HG03060 (cell line): ENCODE measurements around the gene FNDC3B.
"Not testable (repeated sequence)": the region's sequence is repeated elsewhere in the genome, so short reads cannot be mapped to it uniquely, and the experiment has no call there.

Experiments
- ATAC-seq: cut with Tn5 transposase; IDR thresholded peaks from one replicate; pipeline ENCODE4 v1.9.1; 2021; ENCODE audit warnings: low read depth, moderate number of reproducible peaks; ENCODE audit not compliant: unreplicated experiment

FNDC3B gene

DNA sequence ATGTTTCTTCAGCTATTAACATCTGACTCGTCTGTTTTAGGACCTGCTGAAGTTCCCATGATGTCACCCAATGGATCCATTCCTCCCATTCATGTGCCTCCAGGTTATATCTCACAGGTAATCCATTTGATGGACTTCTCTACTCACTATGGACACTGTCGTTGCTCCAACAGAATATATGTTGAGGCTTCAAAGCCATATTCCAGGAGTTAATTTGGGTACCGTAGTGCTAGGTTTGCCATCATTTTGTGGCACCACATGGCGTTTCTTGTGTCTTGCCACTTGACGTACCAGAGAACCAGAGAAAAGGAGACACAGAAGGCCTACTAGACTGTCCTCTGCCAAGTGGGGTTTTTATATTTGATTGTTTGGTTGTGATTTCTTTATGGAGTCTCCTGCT is 187.5 kb downstream of the FNDC3B start:
- ATAC-seq: no peak

DNA sequence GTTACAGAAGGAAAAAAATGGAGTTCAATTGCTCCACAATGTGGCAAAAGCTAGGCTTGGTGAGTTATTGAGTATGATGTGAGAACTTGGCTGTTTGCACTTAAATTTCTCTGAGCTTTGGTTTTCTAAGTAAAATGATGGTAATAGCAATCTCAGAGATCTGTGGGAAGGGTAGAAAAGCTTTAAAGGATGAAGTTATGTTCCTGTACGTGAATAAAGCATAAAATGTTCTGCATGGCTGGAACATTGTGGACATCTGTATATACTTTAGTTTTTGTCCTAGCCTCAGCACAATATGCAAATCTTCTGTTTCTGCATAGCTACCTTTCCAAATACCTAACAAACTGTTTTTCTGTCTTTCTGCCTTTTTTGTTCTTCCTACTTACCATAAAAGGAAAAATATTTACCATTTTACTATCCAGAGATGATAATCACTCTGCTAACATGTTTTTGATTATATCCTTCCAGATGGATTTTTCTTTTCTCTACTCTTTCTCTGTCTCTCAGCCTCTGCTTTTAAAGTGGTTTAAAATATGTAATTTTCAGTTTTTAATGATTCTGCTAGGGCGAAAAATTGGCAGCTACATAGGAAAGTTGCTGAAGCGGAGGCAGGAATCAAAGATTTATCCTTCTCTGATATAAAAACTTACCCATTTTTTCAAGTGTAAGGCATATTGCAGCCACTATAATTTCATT is 188.1 kb downstream of the FNDC3B start:
- ATAC-seq: no peak

DNA sequence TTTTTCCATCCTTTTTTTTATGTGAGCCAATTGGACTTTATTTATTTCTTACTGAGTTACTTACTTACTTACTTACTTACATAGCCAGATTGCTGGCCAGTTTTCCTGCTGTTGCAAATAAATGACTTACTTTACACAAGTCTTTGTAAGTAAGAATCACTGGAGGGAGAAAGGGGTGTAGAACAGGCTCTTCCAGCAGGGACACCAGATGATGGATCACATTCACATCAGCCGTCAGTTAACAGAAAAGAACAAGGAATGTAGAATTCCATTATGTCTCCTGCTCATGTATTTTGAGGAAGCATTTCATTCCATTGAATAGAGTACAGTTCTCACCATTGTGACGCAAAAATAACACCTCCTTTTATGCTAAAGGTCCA is 188.6 kb downstream of the FNDC3B start:
- no peak for ATAC-seq

DNA sequence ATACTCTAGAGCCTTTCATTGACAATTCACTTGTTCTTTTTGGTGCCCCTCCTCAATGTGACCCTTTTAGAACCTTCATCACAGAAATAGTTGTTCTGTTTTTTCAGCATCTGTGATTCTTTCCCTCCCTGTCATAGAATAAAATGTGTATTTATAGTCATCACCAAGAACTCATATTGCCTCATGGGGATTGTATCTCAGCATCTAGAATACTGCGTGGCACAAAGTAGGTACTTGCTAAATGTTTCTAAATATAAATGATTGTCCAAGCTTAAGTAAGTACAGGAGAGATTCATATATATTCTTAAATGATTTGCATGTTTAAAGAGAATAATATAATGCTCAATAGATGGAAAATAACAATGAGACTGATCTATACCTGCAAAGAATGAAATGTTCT is 190.1 kb downstream of the FNDC3B start:
- ATAC-seq: no peak

DNA sequence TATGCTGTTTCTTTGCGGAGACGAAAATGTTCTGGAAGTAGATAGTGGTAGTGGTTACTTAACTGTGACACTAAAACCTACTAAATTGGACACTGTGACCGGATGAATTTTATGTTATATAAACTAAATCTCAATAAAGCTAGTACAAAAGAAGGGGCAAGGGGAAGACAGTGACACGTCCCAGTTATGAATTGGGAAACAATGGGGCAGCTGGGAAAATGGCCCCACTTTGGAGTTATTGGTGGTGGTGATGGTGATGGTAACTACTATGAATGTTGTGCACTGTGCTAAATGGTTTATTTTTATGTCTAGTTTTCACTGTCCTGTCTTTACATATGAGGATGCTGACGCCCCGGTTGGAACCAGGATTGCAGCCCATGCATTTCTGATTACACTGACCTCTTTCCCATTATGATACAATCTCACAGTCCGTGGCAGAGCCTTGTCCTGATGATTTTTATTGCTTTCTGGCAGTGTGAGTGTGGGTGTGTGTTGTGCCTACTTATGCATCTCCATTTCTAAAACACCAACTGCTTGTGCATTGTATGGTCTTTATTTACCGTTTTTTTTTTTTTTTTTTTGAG is 192.0 kb downstream of the FNDC3B start:
- no peak for ATAC-seq

DNA sequence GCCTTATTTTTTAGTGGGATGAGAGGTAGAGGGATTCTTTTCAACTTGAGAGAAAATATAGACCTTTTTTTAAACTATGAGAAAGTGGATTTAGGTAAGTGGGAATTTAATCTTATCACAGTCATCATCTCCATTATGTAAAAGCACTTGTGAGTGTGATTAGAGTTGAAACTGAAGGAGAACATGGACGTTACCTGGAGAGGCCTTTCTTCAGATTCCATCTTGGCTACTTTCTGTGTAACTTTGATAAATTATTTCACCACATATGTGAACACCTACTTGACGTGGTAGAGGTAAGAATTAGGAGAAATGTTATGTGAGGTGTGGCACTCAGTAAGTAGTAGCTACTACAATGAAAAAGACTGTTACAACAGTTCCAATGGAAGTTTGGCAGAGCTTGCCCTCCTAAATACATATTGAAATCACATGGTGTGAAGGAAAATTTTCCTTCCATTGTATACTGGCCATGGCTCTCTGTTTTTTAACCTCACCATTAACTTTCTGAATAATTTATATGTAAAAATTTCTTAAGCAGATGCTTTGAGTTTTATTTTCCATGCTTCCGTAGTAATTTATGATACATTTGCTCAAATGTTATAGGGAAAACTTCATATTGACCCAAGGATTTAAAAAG is 193.3 kb downstream of the FNDC3B start:
- no peak for ATAC-seq

DNA sequence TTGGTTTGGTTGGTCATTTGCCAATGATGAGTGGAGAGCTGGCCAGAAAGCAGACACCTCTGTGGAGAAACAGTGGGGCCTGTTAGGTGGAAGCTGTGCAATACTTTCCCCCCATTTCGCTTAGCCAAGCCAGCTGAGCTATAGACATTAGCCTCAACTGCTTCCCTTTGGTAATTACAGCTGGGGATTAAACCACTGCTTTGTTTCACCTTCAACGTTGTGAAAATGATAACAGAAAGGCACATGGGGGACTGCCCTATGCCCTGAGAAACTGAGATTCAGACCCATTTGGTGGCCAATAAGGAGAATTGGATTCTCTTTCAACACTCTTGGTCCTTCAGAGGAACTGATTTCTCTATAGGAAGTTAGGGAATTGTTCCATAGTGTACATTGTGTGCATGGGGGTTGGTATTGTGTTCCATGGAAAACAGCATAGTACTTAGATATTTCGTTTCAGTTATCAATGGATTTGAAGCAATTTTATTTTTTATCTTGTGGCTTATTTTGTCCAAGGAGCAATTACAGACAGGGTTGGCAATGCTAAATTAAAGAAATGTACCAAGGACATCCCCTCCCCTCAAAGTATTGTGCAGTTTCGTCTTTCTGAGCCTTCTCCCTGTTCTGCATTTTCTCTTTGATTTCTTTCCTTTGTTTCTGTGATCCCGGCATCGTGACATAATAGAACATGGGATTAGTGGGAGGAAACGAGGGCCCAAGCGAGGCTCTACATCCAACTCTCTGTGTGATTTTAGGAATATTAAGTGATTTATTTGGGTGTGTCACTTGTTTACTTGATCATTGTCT is 194.3 kb downstream of the FNDC3B start:
- ATAC-seq: no peak

DNA sequence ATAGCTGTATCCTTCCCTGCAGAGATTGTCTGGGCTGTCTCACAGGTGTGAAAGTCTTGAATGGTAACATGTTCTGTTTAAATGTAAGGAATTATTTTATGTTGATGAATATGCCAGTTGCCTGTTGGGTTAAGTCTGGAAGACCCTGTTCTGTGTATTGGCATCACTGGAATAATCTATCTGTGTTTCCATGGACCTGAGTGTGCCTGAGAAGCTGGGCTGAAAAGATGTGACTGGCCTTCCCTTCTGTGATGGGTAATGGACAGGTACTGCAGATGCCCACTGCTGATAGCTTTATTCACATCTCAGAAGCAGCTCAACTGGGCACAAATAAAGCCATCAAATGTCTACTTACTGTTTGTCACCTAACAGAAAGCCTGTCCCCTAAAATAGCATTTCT is 196.3 kb downstream of the FNDC3B start:
- no peak for ATAC-seq

DNA sequence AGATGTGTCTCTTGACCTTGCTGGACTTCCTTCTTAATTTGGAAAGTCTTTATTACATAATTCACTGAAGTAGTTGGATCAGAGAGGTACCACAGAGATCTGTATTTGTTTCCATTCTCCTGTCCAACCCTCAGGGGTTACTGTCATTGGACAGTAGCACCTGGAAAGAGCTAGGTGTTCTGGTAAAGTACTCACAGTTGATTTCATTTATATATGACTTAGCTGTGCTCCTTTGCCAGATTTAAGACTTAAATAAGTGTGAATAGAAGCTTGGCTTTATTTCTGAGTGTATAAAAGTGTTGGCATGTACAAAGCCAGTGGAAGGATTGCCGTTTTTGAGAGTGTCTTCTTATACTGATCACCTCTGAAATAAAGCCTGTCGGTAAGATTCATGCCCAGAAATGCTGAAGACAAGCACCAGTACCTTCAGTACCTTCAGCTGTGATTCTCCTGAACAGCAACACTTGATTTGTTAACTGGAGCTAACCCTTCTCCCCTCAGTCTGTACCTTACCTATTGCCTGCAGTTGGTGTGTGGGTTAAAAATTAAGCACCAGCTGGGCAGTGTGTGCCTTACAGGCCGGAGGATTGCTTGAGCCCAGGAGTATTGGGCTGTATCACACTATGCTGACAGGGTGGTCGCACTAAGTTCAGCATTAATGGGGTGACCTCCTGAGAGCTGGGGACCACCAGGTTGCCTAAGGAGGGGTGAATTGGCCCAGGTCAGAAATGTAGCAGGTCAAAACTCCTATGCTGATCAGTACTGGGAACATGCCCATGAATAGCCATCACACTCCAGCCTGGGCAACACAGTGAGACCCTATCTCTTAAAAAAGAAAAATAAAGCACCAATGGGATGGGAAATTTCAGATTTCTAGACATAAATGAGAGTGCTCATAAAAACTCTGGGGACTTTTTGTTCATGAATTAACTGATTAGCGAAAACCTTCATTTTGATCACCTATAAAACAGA is 197.7 kb downstream of the FNDC3B start:
- no peak for ATAC-seq

DNA sequence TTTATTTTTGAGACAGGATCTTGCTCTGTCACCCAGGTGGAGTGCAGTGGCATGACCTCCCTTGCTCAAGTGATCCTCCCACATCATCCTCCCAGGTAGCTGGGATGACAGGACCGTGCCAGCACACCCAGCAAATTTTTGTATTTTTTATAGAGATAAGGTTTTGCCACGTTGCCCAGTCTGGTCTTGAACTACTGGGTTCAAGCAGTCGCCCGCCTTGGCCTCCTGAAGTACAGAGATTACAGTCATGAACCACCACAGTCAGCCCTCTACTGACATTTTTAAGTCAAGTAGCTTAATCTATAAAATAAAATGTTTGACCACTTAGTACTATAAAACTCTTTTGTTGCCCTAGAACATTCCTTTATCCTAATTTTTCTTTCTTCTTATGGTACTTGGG is 198.8 kb downstream of the FNDC3B start:
- ATAC-seq: no peak

DNA sequence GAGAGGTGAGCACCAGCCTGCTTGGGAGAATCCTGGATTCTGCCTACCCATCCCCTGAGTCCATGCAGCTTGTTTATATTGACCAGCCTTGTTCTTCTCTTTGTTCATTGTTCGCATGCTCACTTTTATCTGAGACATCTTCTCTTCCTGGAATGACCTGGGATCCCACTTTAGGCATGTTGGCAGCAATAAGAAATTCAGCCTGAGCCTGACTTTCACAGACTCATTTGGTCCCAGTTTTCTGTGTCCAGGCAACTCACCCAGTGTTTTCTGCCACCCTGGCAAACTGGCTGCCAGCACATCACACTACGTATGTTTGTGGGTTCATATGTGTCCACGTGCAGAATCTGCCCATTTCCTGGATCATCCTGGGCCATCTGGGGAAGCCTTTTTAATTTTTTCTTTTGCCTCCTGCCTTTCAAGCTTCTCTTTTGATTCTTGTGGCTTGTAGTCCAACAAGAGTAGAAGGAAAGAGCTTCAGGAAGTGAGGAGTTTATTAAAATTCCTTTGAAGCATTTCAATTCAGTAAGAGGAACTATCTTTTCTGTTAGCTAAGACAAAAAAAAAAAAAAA is 199.9 kb downstream of the FNDC3B start:
- no peak for ATAC-seq

DNA sequence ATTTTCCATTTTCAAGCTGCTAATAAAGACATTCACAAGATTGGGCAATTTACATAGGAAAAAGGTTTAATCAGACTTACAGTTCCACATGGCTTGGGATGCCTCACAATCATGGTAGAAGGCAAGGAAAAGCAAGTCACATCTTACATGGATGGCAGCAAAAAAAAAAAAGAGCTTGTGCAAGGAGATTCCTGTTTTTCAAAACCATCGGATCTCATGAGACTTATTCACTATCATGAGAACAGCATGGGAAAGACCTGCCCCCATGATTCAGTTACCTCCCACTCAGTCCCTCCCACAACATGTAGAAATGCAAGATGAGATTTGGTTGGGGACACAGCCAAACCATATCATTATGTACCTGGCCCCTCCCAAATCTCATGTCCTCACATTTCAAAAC is 202.0 kb downstream of the FNDC3B start:
- ATAC-seq: no peak

DNA sequence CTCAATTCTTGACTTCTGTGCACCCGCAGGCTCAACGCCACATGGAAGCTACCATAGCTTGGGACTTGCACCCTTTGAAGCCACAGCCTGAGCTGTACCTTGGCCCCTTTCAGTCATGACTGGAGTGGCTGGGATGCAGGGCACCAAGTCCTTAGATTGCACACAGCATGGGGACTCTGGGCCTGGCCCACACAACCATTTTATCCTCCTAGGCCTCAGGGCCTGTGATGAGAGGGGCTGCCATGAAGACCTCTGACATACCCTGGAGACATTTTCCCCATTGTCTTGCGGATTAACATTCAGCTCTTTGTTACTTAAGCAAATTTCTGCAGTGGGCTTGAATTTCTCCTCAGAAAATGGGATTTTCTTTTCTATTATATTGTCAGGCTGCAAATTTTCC is 203.1 kb downstream of the FNDC3B start:
- ATAC-seq: not testable (repeated sequence)

DNA sequence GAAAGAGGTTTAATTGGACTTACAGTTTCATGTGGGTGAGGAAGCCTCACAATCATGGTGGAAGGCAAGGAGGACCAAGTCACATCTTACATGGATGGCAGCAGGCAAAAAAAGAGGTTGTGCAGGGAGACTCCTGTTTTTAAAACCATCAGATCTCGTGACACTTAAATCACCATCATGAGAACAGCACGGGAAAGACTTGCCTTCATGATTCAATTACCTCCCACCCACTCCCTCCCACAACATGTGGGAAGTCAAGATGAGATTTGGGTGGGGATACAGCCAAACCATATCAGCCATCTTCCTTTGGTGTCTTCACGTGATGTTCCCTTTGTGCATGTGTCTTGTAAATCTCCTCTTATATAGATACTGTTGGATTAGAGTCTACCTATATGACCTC is 204.0 kb downstream of the FNDC3B start:
- ATAC-seq: not testable (repeated sequence)

DNA sequence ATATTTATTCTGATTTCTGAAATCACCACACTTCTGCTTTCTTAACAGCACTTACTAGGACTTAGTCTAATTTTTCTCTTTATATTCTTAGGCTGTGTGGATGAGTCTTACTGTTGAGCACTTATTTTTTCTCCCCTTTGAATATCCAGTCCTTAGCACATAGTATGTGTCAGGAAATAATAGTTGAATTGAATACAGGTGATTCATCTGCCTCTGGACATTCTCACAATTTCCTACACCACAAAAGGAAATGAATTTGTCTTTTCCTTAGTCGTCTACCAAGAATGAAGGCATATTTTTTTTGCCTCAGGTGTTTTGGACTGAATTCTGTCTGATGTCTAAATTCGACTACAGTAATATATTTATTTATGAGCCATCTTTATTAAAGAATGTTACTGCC is 204.6 kb downstream of the FNDC3B start:
- no peak for ATAC-seq

DNA sequence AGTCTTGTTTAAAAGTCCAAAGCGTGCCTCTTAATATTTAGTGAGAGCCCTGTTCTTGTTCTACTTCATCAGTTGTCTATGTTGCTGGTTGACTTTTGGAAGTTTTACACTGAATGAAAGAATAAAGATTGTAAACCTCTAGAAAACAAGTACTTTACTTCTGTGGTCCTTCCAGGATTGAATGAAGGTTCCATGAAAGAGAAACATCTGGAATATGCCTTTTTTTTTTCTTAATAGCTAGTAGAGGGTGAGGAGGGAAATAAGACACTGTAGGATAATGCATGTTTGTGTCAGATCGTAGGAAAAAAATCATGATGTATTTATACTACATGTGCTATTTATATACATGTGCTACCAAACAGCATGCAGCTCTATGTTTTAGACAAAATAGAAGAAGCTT is 205.9 kb downstream of the FNDC3B start:
- no peak for ATAC-seq

DNA sequence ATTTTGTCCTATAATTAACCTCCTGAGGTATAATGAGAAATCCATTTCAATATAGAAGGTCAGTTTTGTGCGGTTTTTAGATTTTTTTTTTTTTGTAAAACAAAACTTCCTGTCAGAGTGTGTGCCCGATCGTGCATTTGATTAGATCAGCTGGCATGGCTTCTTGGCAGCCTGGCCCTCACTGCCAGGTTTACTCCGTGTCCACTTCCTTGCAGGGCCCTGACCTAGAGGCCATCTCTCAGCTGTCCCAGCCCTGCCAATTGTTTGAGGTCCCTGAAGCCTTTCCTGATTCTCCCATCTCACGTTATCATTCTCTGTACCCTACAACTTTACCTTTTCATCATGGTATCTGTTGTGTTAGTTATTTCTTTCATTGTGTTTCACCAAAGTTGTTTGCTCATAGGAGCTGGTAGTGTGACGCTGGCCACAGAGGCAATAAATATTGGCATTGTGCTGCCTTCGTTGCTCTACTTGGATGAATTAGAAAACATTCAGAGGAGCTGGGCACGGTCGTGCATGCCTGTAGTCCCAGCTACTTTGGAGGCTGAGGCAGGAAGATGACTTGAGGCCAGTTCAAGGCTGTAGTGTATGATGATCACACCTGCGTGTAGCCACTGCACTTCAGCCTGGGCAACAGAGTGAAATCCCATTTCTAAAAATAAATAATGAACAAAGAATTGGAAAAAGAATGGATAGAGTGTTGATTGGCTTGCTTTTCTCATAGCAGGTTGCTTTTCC is 206.9 kb downstream of the FNDC3B start:
- ATAC-seq: no peak

DNA sequence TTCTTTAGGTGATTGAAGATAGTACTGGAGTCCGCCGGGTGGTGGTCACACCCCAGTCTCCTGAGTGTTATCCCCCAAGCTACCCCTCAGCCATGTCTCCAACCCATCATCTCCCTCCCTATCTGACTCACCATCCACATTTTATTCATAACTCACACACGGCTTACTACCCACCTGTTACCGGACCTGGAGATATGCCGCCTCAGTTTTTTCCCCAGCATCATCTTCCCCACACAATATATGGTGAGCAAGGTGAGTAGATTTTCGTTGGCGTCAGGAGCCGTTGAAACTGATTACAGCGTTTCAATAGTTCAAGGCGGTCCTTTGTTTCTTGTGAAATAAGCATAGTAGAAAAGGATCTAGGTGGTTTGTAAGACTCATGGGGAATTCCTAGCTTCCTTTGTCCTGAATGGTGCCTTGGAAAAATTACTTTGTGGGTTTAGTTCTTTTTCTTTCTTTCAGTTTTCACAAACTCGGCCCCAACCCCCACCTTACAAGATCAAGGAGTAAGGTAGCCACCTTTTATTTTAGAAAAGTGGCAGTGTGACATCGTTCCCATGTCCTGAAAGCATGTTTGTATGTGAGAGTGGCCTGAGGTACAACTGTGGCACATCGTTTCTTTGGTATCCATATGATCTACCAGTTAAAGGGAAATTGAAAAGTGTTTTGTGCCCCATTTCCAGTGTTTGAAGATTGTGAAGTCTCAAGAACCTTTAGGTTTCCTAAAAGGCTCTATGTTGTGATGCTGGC is 208.3 kb downstream of the FNDC3B start:
- no peak for ATAC-seq

DNA sequence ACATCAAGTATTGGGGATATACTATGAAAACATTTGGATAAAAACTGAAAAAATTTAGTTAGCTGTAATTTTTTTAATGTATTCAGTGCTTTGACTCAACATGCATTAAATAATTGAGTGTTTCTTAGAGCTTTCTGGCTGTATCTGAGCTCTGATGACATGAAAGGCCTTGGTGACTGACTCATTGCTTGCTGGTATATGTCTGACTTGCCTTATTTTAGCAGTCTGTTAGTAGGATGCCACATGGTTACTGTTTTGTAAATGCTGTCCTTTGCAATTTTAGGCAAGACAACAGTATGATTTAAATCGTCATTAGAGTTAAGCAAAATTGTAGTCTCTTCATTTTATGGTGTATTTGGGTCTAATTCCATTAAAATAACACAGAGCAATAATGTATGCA is 209.7 kb downstream of the FNDC3B start:
- ATAC-seq: no peak
